NCI-H82 (cell line): ENCODE results near the gene DSG2.

Source experiments
- DNase-seq: peaks from one replicate; lab custom pipeline; 2025; lab: John Stamatoyannopoulos, UW

DSG2 gene

GRCh38 chr18:31590570-31590969 lies 92.6 kb downstream of the DSG2 start:
- DNase-seq, result no peak

GRCh38 chr18:31591113-31591512 lies 93.1 kb downstream of the DSG2 start:
- no peak for DNase-seq

GRCh38 chr18:31591628-31592027 lies 93.7 kb downstream of the DSG2 start, which contains the start of gene TTR:
Gene TTR (plus strand): TSS chr18:31591877. CDS start chr18:31591903, 26 bp downstream.
- peak; percentile 9 for DNase-seq

- peak; percentile 19 for DNase-seq
Observed at GRCh38 chr18:31592506-31593157, 94.7 kb downstream of the DSG2 start.

GRCh38 chr18:31595121-31595771 lies 97.3 kb downstream of the DSG2 start:
- DNase-seq, result no peak

GRCh38 chr18:31596081-31596872 lies 98.3 kb downstream of the DSG2 start:
- DNase-seq, result no peak

- no peak for DNase-seq
Observed at GRCh38 chr18:31598021-31598805, 100.2 kb downstream of the DSG2 start.
